GM12878 (cell line): Measurements from ENCODE around the gene TMEM72. TPM values are rescaled to one million over a fixed set of nuclear protein-coding genes. Genes with fewer than 3 reads are reported as not detected.

Experiments used
- CHD4 ChIP-seq: fragments of 200-600 bp; sonication (generic); IDR thresholded peaks from 2 replicates; pipeline ENCODE4 v1.6.1; 2016; ENCODE audit warnings: mild to moderate bottlenecking
- EP300 ChIP-seq, 2 experiments: fragments of 150-350 bp in 1 of 2; IDR thresholded peaks; 2 replicates each; pipeline ENCODE4 v1.6.1; 2011 to 2012; ENCODE audit warnings: low read depth in 2 of 2, low read length in 2 of 2, borderline replicate concordance in 1 of 2, improper control_type of control experiment in 1 of 2, inconsistent platforms in 1 of 2; ENCODE audit not compliant: control insufficient read depth in 1 of 2
- EZH2 ChIP-seq: IDR thresholded peaks from 2 replicates; pipeline ENCODE4 v1.6.1; 2012; ENCODE audit warnings: low read depth, mild to moderate bottlenecking, control low read depth, inconsistent platforms, low read length, borderline replicate concordance; ENCODE audit not compliant: control insufficient read depth
- SMC3 ChIP-seq: IDR thresholded peaks from 2 replicates; pipeline ENCODE4 v1.6.1; 2011; ENCODE audit warnings: low read length, improper control_type of control experiment, borderline replicate concordance
- YY1 ChIP-seq: IDR thresholded peaks from 2 replicates; pipeline ENCODE4 v1.6.1; 2011; ENCODE audit warnings: low read depth, mild to moderate bottlenecking, low read length
- polyA plus RNA-seq, 11 experiments: library from polyadenylated mRNA; depleted of rRNA in 4 of 11; unstranded in 6 of 11; stranded (reverse) in 5 of 11; fragments of >200 nt; fragmentation: Nextera tagmentation in 4 of 11; fragmentation: Illumina TruSeq in 1 of 11; extraction: Ambion mirVana in 4 of 11; extraction: Trizol in 1 of 11; gene quantifications; 1 replicate in 1 of 11; 2 replicates in 10 of 11; pipeline versions ENCODE4 v1.2.1 to v1.2.3, GENCODE V29; 2011 to 2016; ENCODE audit warnings: inconsistent platforms in 2 of 11, missing spikeins in 2 of 11, low read depth in 1 of 11
- total RNA-seq, 4 experiments: library from RNA; depleted of rRNA in 3 of 4; stranded (reverse); fragments of >200 nt in 3 of 4; fragmentation: Illumina TruSeq in 1 of 4; extraction: Trizol in 1 of 4; gene quantifications; 2 replicates each; pipeline versions ENCODE4 v1.2.1 to v1.2.3, GENCODE V29; 2013 to 2021
- TF ChIP-seq, protein P1 (sequence below): fragments of 450-650 bp; IDR thresholded peaks from 2 replicates; pipeline ENCODE4 v1.6.1; 2017; ENCODE audit warnings: mild to moderate bottlenecking
- TF ChIP-seq, protein P2 (sequence below): IDR thresholded peaks from 2 replicates; pipeline ENCODE4 v1.6.1; 2011; ENCODE audit warnings: low read depth, low read length, improper control_type of control experiment, borderline replicate concordance
- TF ChIP-seq, protein P3 (sequence below): fragments of 450-650 bp; IDR thresholded peaks from 2 replicates; pipeline ENCODE4 v1.6.1; 2016; ENCODE audit warnings: mild to moderate bottlenecking, moderate library complexity, borderline replicate concordance
- TF ChIP-seq, protein P4 (sequence below): IDR thresholded peaks from 2 replicates; pipeline ENCODE4 v1.6.1; 2011; ENCODE audit warnings: low read depth, mild to moderate bottlenecking, low read length, moderate library complexity, borderline replicate concordance; ENCODE audit errors: extremely low read depth
- TF ChIP-seq, protein P5 (sequence below): IDR thresholded peaks from 2 replicates; pipeline ENCODE4 v1.6.1; 2012; ENCODE audit warnings: mild to moderate bottlenecking, low read depth, low read length
- TF ChIP-seq, protein P6 (sequence below): fragments of 450-650 bp; formaldehyde crosslinking; IDR thresholded peaks from 2 replicates; pipeline ENCODE4 v1.5.0; 2022; ENCODE audit warnings: mild to moderate bottlenecking, missing genetic modification characterization

Gene TMEM72
- total and polyA plus RNA-seq, 10 of the 15 experiments (the other 5 are each of a cell fraction or from before 2014, with no cell fraction given): 0.12 TPM; not detected in 9

DNA sequence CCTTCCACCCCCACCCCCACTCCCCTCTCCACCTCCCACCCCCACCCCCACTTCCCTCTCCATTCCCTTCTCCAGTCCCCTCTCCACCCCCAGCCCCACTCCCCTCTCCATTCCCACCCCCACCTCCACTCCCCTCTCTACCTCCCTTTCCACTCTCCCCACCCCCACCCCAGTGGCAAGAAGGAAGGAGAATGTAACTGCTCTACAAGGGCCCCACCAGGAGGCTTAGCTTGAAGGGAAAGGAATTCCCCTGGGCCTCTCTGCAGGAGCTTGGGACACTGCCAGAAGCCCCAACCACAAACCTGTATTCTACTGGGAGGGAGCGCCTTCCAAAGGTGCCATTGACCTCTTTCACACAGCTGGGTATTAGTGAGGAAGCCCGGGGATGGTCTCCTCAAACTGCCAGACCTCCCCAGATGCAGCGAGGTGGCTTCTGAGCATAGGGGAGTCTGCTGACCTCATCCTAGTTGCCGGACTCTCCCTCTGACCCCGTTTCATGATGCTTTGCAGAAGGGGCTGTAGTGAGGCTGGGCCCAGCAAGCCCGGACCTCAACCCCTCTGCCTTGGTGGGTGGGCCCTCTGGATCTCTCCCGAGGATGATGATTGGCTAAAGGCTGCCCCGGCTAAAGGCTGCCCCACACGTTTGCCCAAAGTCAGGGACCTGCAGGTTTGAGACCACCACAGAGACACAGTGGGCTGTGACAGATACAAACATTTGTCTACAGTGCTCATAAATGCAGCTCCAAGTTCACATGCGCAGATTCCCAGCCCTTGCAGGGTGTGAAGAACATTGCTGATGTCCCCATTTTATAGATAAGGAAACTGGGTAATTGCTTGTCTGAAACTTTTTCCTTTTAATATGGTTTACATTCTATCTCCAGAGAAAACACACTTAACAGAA lies 64.5 kb downstream of the TMEM72 start (continued):
- TF ChIP-seq, protein P1, sequence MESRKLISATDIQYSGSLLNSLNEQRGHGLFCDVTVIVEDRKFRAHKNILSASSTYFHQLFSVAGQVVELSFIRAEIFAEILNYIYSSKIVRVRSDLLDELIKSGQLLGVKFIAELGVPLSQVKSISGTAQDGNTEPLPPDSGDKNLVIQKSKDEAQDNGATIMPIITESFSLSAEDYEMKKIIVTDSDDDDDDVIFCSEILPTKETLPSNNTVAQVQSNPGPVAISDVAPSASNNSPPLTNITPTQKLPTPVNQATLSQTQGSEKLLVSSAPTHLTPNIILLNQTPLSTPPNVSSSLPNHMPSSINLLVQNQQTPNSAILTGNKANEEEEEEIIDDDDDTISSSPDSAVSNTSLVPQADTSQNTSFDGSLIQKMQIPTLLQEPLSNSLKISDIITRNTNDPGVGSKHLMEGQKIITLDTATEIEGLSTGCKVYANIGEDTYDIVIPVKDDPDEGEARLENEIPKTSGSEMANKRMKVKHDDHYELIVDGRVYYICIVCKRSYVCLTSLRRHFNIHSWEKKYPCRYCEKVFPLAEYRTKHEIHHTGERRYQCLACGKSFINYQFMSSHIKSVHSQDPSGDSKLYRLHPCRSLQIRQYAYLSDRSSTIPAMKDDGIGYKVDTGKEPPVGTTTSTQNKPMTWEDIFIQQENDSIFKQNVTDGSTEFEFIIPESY: no peak
- TF ChIP-seq EP300 (IDR thresholded peaks at IDR 0.05; ENCODE audit: borderline replicate concordance in 1 of 2, control insufficient read depth in 1 of 2, low read depth in 2 of 2, low read length in 2 of 2) (no peak), EZH2 (no peak), YY1 (no peak), SMC3 (no peak), CHD4 (no peak)
- TF ChIP-seq, protein P2, sequence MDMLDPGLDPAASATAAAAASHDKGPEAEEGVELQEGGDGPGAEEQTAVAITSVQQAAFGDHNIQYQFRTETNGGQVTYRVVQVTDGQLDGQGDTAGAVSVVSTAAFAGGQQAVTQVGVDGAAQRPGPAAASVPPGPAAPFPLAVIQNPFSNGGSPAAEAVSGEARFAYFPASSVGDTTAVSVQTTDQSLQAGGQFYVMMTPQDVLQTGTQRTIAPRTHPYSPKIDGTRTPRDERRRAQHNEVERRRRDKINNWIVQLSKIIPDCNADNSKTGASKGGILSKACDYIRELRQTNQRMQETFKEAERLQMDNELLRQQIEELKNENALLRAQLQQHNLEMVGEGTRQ: no peak
- TF ChIP-seq, protein P3, sequence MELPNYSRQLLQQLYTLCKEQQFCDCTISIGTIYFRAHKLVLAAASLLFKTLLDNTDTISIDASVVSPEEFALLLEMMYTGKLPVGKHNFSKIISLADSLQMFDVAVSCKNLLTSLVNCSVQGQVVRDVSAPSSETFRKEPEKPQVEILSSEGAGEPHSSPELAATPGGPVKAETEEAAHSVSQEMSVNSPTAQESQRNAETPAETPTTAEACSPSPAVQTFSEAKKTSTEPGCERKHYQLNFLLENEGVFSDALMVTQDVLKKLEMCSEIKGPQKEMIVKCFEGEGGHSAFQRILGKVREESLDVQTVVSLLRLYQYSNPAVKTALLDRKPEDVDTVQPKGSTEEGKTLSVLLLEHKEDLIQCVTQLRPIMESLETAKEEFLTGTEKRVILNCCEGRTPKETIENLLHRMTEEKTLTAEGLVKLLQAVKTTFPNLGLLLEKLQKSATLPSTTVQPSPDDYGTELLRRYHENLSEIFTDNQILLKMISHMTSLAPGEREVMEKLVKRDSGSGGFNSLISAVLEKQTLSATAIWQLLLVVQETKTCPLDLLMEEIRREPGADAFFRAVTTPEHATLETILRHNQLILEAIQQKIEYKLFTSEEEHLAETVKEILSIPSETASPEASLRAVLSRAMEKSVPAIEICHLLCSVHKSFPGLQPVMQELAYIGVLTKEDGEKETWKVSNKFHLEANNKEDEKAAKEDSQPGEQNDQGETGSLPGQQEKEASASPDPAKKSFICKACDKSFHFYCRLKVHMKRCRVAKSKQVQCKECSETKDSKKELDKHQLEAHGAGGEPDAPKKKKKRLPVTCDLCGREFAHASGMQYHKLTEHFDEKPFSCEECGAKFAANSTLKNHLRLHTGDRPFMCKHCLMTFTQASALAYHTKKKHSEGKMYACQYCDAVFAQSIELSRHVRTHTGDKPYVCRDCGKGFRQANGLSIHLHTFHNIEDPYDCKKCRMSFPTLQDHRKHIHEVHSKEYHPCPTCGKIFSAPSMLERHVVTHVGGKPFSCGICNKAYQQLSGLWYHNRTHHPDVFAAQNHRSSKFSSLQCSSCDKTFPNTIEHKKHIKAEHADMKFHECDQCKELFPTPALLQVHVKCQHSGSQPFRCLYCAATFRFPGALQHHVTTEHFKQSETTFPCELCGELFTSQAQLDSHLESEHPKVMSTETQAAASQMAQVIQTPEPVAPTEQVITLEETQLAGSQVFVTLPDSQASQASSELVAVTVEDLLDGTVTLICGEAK: no peak
- TF ChIP-seq, protein P4, sequence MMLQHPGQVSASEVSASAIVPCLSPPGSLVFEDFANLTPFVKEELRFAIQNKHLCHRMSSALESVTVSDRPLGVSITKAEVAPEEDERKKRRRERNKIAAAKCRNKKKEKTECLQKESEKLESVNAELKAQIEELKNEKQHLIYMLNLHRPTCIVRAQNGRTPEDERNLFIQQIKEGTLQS: no peak
- TF ChIP-seq, protein P5, sequence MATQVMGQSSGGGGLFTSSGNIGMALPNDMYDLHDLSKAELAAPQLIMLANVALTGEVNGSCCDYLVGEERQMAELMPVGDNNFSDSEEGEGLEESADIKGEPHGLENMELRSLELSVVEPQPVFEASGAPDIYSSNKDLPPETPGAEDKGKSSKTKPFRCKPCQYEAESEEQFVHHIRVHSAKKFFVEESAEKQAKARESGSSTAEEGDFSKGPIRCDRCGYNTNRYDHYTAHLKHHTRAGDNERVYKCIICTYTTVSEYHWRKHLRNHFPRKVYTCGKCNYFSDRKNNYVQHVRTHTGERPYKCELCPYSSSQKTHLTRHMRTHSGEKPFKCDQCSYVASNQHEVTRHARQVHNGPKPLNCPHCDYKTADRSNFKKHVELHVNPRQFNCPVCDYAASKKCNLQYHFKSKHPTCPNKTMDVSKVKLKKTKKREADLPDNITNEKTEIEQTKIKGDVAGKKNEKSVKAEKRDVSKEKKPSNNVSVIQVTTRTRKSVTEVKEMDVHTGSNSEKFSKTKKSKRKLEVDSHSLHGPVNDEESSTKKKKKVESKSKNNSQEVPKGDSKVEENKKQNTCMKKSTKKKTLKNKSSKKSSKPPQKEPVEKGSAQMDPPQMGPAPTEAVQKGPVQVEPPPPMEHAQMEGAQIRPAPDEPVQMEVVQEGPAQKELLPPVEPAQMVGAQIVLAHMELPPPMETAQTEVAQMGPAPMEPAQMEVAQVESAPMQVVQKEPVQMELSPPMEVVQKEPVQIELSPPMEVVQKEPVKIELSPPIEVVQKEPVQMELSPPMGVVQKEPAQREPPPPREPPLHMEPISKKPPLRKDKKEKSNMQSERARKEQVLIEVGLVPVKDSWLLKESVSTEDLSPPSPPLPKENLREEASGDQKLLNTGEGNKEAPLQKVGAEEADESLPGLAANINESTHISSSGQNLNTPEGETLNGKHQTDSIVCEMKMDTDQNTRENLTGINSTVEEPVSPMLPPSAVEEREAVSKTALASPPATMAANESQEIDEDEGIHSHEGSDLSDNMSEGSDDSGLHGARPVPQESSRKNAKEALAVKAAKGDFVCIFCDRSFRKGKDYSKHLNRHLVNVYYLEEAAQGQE: no peak
- TF ChIP-seq, protein P6, sequence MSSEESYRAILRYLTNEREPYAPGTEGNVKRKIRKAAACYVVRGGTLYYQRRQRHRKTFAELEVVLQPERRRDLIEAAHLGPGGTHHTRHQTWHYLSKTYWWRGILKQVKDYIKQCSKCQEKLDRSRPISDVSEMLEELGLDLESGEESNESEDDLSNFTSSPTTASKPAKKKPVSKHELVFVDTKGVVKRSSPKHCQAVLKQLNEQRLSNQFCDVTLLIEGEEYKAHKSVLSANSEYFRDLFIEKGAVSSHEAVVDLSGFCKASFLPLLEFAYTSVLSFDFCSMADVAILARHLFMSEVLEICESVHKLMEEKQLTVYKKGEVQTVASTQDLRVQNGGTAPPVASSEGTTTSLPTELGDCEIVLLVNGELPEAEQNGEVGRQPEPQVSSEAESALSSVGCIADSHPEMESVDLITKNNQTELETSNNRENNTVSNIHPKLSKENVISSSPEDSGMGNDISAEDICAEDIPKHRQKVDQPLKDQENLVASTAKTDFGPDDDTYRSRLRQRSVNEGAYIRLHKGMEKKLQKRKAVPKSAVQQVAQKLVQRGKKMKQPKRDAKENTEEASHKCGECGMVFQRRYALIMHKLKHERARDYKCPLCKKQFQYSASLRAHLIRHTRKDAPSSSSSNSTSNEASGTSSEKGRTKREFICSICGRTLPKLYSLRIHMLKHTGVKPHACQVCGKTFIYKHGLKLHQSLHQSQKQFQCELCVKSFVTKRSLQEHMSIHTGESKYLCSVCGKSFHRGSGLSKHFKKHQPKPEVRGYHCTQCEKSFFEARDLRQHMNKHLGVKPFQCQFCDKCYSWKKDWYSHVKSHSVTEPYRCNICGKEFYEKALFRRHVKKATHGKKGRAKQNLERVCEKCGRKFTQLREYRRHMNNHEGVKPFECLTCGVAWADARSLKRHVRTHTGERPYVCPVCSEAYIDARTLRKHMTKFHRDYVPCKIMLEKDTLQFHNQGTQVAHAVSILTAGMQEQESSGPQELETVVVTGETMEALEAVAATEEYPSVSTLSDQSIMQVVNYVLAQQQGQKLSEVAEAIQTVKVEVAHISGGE (CRISPR knock-in tag): no peak
